Activated B cell treated with CpG ODN at 0.5 μM for 24 hours (primary cell): ENCODE data around the gene KLHL6. TPM values are rescaled to one million over a fixed set of nuclear protein-coding genes. Genes with fewer than 3 reads are reported as not detected.
"Not testable (repeated sequence)": the region's sequence is repeated elsewhere in the genome, so short reads cannot be mapped to it uniquely, and the experiment has no call there.

Experiments used
- ATAC-seq: fragments of 200-7000 bp; cut with Tn5 transposase; one replicate; pipeline ENCODE4 v1.10.0; 2021; ENCODE audit warnings: low read depth, mild to moderate bottlenecking, moderate library complexity
- CTCF ChIA-PET: fragments of 350-600 bp; sonication (Branson Sonifier 250); formaldehyde crosslinking; loops from one replicate; lab custom pipeline; 2021; ENCODE audit warnings: antibody characterized with exemption; lab: Charles Lee
- POLR2A ChIA-PET: fragments of 350-600 bp; sonication (Branson Sonifier 250); formaldehyde crosslinking; loops from one replicate; lab custom pipeline; 2021; ENCODE audit warnings: antibody characterized with exemption; lab: Charles Lee
- DNase-seq: peaks from one replicate; pipeline ENCODE4 v3.0.0; 2022
- H3K27ac Mint-ChIP-seq: one replicate; pipeline ENCODE4 v1.8.0; 2020; ENCODE audit warnings: mixed read lengths
- H3K27me3 Mint-ChIP-seq: one replicate; pipeline ENCODE4 v1.8.0; 2021; ENCODE audit warnings: mixed read lengths
- H3K36me3 Mint-ChIP-seq: one replicate; pipeline ENCODE4 v1.8.0; 2021; ENCODE audit warnings: low read depth, mixed read lengths
- H3K4me1 Mint-ChIP-seq: one replicate; pipeline ENCODE4 v1.8.0; 2021; ENCODE audit warnings: mixed read lengths
- H3K4me3 Mint-ChIP-seq: one replicate; pipeline ENCODE4 v1.8.0; 2020; ENCODE audit warnings: mild to moderate bottlenecking, mixed read lengths
- H3K9me3 Mint-ChIP-seq: one replicate; pipeline ENCODE4 v1.8.0; 2020; ENCODE audit warnings: mixed read lengths
- intact Hi-C: fragments of 100-400 bp; cut with micrococcal nuclease; formaldehyde crosslinking; loops from one replicate; pipeline ENCODE4 v1.15.1; 2024
- total RNA-seq: library from RNA; stranded (reverse); gene quantifications from 2 replicates; pipeline ENCODE4 v1.2.3, GENCODE V29; 2022
- TF ChIP-seq, protein P1 (sequence below): fragments of 200-600 bp; IDR thresholded peaks from one replicate; pipeline ENCODE4 v1.8.0; 2022; ENCODE audit warnings: antibody characterized with exemption, mild to moderate bottlenecking

Gene KLHL6
- total RNA-seq, 1 donor from 2014 or later, result 41.7 TPM

DNA sequence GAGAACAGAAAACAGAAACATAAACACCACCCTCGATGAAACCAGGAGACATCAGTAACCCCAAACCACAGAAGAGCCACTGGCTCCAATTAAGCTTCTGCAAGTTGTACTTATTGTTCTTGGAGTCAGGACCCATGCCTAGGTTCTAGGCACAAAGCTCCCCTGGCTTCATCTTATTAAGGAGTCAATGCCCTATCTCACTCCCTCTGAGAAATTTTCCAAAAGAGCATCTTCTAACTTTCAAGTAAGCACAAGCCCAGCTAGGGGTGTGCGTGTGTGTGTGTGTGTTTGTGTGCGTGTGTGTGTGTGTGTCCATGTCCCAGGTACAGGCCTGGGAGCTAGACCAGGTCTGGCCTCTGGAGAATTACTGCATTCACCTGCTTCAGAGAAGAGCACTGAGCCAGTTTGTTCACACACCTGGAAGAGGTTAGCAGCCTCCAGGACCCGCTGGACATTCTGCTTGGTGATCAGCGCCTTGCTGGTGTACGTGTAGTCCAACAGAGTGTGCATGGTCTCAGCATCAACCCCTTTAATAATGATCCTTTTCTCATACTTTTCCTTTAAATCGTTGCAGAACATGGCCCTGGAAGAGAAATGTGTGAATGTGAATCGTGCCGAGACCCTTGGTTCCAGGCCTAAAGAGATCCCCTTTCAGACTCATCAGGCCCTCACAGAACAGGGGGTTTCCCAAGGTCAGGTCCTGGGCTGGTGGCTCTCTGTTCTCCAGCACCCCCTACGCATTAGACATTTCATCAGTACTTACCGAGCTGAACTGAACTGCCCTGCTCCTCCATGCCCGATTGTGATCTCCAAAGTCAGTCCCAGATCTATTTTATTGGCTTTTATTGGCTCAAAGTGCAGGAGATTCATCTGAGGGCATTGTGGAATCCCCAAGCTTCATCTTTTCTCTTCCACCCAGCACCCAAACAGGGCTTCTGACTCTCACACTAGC is 27.8 kb downstream of the KLHL6 start:
- Mint-ChIP-seq H3K27me3 (no peaks in the 10 kb centered on the region), H3K36me3 (peaks cover 63% of the 10 kb centered on the region), H3K27ac (peak overlapping the region; percentile 87), H3K4me3 (peak overlapping the region; percentile 73), H3K4me1 (peaks cover 77% of the 10 kb centered on the region), H3K9me3 (no peaks in the 10 kb centered on the region)
- ChIA-PET POLR2A (interaction anchor here (0.6 to 3.0 kb wide), 12 partner anchors 9 to 108 kb away, joined by 3 to 27 read pairs (median 9); partner anchors contain the start of genes KLHL24 and KLHL6), CTCF (interaction anchor here (0.9 to 2.3 kb wide), 9 partner anchors 8 to 240 kb away, joined by 3 to 12 read pairs (median 4); no protein-coding TSS in a partner anchor)
- ATAC-seq (peak; percentile 83), DNase-seq (no peak)
- intact Hi-C loops, result loop anchor here (1.0 to 5.0 kb wide), 7 partner anchors 9 to 110 kb away; partner anchors contain the start of genes KLHL24 and KLHL6
- TF ChIP-seq, protein P1, sequence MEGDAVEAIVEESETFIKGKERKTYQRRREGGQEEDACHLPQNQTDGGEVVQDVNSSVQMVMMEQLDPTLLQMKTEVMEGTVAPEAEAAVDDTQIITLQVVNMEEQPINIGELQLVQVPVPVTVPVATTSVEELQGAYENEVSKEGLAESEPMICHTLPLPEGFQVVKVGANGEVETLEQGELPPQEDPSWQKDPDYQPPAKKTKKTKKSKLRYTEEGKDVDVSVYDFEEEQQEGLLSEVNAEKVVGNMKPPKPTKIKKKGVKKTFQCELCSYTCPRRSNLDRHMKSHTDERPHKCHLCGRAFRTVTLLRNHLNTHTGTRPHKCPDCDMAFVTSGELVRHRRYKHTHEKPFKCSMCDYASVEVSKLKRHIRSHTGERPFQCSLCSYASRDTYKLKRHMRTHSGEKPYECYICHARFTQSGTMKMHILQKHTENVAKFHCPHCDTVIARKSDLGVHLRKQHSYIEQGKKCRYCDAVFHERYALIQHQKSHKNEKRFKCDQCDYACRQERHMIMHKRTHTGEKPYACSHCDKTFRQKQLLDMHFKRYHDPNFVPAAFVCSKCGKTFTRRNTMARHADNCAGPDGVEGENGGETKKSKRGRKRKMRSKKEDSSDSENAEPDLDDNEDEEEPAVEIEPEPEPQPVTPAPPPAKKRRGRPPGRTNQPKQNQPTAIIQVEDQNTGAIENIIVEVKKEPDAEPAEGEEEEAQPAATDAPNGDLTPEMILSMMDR, result no peak

DNA sequence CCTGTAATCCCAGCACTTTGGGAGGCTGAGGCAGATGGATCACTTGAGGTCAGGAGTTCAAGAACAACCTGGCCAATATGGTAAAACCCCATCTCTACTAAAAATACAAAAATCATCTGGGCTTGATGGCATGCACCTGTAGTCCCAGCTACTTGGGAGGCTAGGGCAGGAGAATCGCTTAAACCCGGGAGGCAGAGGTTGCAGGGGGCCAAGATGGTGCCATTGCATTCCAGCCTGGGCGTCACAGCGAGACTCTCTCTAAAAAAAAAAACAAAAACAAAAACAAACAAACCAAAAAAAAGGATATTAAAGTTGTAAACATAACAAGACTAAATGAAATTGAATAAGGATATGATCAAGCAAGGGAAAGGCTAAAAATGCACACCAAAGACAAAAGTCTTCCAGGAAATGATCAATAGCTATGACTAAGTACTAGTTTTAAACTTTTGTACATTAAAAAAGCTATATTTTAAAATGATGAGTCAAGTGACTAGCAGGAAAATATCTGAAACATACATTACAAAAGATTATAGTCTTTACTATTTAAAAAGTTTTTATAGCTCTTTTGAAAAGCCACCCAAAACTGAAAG is 28.6 kb downstream of the KLHL6 start:
- DNase-seq, result no peak
- Mint-ChIP-seq H3K4me1 (peaks cover 70% of the 10 kb centered on the region), H3K27me3 (no peaks in the 10 kb centered on the region), H3K4me3 (peak overlapping the region; percentile 73), H3K27ac (peak overlapping the region; percentile 87), H3K9me3 (no peaks in the 10 kb centered on the region), H3K36me3 (peaks cover 64% of the 10 kb centered on the region)
- intact Hi-C loops, result loop anchor here (1.0 to 5.0 kb wide), 6 partner anchors 9 to 110 kb away; partner anchors contain the start of genes KLHL24 and KLHL6
- ATAC-seq, result no peak
- TF ChIP-seq, protein P1, result no peak
- ChIA-PET CTCF (interaction anchor here (1.0 to 2.3 kb wide), 6 partner anchors 9 to 57 kb away, joined by 3 to 12 read pairs (median 4); no protein-coding TSS in a partner anchor), POLR2A (interaction anchor here (0.6 to 3.0 kb wide), 12 partner anchors 10 to 109 kb away, joined by 3 to 27 read pairs (median 9); partner anchors contain the start of genes KLHL24 and KLHL6)

DNA sequence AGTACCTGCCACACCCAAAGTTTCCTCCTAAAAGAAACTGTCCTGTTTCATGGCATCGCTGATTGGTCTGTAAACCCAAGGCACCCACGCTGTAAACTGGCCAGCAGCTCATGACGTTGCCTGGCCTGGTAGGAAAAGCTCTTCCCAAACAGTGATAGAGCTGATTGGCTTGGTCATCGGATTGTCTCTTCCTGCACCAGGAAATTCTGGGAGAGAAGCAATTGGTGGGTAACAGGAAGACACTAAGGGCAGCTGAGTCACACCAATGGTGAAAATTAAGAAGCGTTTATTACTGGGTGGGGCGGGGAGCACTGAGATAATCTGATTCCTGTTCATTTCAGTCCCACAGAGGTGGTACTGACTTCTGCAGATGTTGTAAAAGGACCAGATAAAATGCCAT is 31.0 kb downstream of the KLHL6 start:
- ATAC-seq (no peak), DNase-seq (no peak)
- H3K27ac Mint-ChIP-seq, result peak overlapping the region; percentile 30
- TF ChIP-seq, protein P1, result no peak
- ChIA-PET CTCF (interaction anchor here (1.5 kb wide), 1 partner anchor 243 kb away, joined by 3 read pairs; no protein-coding TSS in a partner anchor), POLR2A (interaction anchor here (0.6 kb wide), 1 partner anchor 12 kb away, joined by 3 read pairs; no protein-coding TSS in a partner anchor)
- intact Hi-C loops, result no loop called here
- H3K4me1 Mint-ChIP-seq, result peaks cover 52% of the 10 kb centered on the region
- H3K4me3 Mint-ChIP-seq, result no peak overlapping the region
- H3K27me3 Mint-ChIP-seq, result no peaks in the 10 kb centered on the region
- H3K36me3 Mint-ChIP-seq, result peaks cover 70% of the 10 kb centered on the region
- no peaks in the 10 kb centered on the region for H3K9me3 Mint-ChIP-seq

DNA sequence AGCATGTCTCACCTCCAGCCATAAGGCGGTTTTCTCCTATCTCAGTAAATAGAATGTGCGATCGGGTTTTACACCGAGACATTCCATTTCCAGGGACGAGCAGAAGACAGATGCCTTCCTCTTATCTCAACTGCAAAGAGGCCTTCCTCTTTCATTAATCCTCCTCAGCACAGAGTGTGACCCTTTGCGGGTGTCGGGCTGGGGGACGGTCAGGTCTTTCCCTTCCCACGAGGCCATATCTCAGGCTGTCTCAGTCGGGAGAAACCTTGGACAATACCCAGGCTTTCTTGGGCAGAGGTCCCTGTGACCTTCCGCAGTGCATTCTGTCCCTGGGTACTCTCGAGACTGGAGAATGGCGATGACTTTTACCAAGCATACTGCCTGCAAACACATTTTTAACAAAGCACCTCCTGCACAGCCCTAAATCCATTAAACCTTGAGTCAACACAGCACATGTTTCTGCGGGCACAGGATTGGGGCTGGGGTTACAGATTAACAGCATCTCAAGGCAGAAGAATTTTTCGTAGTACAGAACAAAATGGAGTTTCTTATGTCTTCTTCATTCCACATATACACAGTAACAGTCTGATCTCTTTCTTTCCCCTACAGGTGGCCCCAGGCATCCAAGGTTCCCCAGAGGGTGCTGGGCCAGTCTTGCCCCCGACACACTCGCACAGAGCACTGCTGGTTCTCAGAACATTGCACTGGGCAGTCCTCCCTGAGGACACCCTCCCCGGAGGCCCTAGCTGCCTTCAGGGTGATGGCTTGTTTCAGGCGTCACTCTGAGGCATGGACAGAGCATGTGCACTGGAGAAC is 34.6 kb downstream of the KLHL6 start:
- DNase-seq, H3K4me3 Mint-ChIP-seq, H3K27ac Mint-ChIP-seq, H3K9me3 Mint-ChIP-seq, ATAC-seq, CTCF ChIA-PET, H3K27me3 Mint-ChIP-seq, intact Hi-C loops: not testable (repeated sequence)
- H3K36me3 Mint-ChIP-seq, result peaks cover 75% of the 10 kb centered on the region
- peaks cover 53% of the 10 kb centered on the region for H3K4me1 Mint-ChIP-seq
- POLR2A ChIA-PET, result interaction anchor here (1.4 kb wide), 1 partner anchor 16 kb away, joined by 5 read pairs; no protein-coding TSS in a partner anchor

DNA sequence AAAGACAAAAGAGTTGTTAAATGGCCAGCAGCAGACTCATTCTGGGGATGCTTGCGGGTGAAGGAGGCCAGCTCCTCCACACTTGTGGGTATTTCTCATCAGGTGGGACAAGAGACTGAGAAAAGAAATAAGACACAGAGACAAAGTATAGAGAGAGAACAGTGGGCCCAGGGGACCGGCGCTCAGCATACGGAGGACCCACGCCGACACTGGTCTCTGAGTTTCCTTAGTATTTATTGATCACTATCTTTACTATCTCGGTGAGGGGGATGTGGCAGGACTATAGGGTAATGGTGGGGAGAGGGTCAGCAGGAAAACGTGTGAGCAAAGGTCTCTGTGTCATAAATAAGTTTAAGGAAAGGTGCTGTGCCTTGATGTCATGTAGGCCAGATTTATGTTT is 35.2 kb downstream of the KLHL6 start:
- CTCF ChIA-PET, H3K4me3 Mint-ChIP-seq, ATAC-seq, H3K27me3 Mint-ChIP-seq, intact Hi-C loops, DNase-seq, H3K9me3 Mint-ChIP-seq, POLR2A ChIA-PET: not testable (repeated sequence)
- Mint-ChIP-seq H3K27ac (peak overlapping the region; percentile 47), H3K4me1 (peaks cover 53% of the 10 kb centered on the region), H3K36me3 (peaks cover 71% of the 10 kb centered on the region)
